ENCODE measurements around the gene SURF2.

GRCh38 chr9:133377721-133378216 lies 21.4 kb downstream of the SURF2 start:
- no peak for TF ChIP-seq CTCF (IDR thresholded peaks at IDR 0.05)
- TF ChIP-seq POLR2AphosphoS5 (IDR thresholded peaks at IDR 0.05): no peak
- TF ChIP-seq EP300 (IDR thresholded peaks at IDR 0.05): no peak
